OCI-M2 (cell line): Measurements from ENCODE around the gene NIPSNAP2.
"Not testable (repeated sequence)": the region's sequence is repeated elsewhere in the genome, so short reads cannot be mapped to it uniquely, and the experiment has no call there.

Experiments
- DNase-seq: peaks from one replicate; lab custom pipeline; 2025; ENCODE audit not compliant: unreplicated experiment; lab: John Stamatoyannopoulos, UW

The NIPSNAP2 gene

DNA sequence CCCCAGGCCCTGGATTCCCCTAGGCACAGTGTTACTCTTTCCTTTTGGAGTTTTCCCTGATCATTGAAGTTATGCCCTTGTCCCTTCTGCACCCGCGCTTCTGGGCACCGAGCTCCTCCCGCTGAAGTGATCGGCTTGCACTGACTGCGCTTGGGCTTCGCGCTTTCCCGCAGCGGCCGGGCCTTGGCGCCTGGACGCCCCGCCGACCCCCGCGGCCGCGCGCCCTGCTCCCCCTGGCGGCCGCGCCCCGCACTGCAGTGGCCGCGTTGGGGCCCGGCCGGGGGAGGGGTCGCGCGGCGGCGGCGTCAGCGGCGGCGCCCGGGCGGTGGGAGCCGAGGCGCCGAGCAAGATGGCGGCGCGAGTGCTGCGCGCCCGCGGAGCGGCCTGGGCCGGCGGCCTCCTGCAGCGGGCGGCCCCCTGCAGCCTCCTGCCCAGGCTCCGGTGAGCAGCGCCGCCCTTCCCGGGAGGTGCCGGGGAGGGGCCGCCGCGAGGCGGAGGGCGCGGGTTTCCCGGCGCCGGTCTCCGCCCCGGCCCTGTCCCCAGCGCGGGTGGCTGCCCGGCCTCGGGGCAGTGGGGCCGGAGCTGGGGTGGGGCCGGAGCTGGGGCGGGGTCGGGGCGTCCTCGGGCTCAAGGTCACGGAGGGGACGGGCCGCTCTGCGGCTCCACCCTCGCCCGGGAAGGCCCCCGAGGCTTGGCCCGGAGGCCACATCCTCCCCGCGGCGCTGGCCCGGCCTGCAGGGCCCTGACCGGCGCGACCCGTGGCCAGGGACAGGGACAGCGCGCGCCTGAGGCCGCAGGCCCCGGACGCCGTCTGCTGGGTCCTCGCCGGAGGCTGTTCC, at the start of gene NIPSNAP2:
Gene NIPSNAP2, plus strand, starts transcription at position 325 of the 839 bp plus-strand sequence. Its CDS starts 25 bp downstream, at position 350.
- no peak for DNase-seq

DNA sequence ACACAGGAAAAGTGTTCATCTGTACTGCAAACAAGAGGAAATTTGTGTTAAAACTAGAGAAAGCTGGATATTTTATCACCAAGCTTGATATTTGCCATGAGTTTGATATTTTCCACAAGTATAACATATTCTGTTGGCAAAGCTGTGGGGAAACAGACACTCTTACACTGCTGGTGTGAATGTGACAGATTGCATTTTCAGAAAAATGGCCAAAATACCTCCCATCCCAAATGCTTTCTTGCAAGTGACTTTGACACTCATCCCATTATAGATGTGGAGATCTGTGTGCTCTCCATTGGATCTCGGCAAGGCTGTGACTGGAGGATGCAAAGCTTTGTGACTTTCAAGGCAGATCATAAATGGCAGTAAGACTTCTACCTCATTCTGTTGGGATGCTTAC, 46.6 kb upstream of the NIPSNAP2 start:
- DNase-seq = no peak

DNA sequence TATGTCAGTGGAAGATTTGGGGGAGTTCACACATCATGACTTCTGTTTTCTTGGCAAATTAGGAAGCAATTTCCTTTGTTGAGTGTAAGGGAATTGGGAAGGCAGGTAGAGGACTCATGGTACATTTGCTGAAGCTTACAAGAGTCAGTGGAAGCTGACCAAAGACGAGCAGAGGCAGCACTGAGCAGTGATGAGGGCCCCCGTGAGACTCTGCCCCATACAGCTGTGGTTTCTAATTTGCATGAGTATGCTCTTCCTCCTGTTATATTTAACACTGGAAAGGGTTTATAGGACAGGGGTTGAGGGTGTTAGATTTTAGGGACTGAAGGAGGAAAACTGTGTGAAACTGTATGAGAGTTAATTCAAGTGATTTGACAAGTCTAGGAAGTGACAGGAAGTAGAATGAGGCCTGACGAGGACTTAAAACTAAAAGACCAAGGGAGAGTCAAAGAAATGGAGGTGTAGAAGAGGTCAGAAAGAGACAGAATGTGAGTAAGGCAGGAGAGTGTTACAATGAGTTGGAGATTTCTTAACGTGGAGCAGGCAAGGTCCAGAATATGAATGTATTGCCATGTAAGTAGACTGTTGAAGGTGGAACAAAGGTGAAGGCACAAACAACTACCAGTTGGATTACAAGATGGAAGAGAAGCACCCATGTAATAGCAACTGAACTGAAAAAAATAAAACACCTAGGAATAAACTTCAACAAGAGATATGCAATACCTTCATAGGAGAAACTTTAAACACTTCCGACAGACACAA, 36.2 kb upstream of the NIPSNAP2 start:
- no peak for DNase-seq

DNA sequence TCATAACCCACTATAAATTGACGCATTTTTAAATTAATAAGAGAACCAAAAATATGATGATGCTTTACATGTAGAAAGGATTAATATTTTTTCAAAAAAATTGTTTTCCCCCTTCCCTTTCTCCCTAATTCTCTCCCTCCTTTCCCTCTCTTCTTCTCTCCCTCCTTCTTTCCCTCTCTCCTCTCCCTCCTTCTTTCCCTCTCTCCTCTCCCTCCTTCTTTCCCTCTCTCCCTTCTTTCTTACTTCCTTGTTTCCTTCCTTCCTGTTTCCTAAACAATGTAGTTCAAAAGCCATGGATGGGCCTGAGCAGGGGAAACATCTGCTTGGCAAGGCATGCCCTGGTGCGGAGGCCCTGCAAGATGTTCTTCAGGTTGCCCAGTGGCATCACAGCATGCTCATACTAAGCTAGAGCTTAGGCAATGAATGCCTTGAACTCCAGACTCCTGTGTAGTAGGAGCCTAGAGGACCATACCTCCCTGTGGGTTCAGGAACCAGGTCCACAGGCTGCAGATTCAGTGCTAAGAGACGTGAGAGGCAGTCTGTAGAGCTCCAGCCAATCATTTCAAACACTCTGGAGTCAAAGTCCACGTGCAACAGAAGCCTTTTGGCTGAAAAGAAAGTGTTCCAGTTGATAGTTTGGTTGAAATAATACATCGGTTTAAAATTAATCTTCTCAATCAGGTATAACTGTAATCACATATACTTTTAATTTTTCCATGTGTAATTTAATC, 32.8 kb upstream of the NIPSNAP2 start:
- DNase-seq = no peak

DNA sequence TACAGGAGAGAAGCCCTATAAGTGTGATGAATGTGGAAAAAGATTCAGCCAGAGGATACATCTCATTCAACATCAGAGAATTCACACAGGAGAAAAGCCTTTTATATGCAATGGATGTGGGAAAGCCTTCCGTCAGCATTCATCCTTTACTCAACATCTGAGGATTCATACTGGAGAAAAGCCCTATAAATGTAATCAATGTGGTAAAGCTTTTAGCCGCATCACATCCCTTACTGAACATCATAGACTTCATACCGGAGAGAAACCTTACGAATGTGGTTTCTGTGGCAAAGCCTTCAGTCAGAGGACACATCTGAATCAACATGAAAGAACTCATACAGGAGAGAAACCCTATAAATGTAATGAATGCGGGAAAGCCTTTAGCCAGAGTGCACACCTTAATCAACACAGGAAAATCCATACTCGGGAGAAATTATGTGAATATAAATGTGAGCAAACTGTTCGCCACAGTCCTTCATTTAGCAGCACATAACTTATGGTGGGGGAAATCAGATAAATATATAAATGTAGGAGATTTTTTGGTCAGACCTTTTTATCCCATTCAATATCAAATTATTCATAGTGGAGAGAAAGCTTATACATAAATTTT, 24.8 kb upstream of the NIPSNAP2 start:
- DNase-seq = no peak

DNA sequence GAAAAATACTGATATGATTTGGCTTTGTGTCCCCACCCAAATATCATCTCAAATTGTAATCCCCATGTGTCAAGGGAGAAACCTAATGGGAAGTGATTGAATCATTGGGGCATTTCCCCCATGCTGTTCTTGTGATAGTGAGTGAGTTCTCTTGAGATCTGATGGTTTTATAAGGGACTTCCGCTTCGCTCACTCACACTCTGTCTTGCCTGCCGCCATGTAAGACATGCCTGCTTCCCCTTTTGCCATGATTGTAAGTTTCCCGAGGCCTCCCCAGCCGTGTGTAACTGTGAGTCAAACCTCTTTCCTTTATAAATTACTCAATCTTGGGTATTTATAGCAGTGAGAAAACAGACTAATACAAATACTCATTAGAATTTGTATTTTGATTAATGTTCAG, 17.8 kb upstream of the NIPSNAP2 start:
- DNase-seq = no peak

DNA sequence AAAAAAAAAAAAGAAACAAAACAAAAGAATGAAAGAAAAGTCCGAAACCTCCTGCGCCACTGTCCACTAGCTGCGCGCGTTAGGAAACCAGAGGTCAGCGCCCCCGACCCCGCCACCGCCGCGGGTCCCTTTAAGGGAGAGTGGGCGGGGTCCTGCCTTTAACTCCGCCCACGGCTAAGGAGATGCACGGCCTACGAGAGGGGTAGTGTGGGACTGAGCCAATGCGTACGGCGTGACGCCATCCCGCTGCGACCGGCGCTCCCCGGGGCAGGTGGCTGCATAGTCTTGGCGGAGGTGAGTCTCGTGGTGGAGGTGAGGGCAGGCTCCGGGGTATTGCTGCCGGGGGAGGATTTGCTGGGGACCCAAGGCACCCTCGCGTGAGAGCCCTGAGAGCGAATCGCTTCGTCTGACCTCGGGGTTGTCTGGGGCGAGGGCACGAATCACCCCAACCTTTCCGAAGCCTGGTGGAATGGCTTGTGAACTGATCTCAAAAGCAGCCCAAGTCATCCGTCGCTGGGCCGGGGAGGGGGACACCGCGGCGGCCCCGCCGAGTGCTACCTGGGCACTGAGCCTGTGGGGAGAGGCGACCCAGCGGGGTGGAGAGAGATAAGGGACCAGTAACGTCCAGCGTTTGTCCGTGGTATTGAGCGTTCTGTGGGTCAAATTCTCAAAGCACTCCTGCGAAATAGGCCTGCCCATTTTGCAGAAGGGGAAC, 12.6 kb upstream of the NIPSNAP2 start, which contains the start of gene MRPS17:
Gene MRPS17, plus strand, starts transcription at position 241 of the 715 bp plus-strand sequence. CDS start 1,319 bp downstream, outside the sequence.
- peak; percentile 18 for DNase-seq

DNA sequence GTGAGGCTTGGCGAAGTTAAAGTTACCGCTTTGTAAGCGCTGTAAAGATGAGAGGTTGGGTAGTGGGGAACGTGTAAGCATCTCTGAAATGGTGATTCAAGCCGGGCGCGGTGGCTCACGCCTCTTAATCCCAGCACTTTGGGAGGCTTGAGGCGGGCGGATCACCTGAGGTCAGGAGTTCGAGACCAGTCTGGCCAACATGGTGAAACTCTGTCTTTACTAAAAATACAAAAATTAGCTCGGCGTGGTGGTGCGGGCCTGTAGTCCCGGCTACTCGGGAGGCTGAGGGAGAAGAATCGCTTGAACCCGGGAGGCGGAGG, 12.1 kb upstream of the NIPSNAP2 start:
- DNase-seq = not testable (repeated sequence)

DNA sequence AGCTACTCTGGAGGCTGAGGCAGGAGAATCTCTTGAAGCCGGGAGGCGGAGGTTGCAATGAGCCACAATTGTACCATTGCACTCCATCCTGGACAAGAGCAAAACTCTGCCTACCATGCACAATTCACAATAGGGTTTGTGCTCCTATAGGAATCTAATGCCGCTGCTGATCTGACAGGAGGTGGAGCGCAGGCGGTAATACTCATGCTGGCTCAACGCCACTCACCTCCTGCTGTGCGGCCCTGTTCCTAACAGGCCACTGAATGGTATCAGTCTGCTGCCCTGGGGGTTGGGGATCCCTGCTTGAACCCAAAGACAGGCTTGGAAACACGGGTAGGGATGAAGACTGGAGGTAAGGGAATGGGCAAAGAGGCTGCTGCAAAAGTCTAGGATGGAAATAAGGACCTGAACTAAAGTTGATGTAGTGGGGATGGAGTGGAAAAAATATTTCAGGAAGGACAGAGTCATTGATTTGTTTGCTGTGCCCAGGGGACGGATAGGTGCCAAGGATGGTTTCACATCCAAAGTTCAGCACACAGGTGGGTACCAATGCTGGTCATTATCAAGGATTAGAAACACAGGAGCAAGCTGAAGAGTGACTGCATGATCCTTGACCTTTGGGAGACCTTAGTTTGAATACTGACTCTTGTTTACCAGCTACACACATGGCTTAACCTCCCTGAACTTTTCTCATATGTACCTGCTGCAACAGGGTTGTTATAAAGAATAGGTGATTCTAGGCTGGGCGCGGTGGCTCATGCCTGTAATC, 10.5 kb upstream of the NIPSNAP2 start:
- DNase-seq = no peak

DNA sequence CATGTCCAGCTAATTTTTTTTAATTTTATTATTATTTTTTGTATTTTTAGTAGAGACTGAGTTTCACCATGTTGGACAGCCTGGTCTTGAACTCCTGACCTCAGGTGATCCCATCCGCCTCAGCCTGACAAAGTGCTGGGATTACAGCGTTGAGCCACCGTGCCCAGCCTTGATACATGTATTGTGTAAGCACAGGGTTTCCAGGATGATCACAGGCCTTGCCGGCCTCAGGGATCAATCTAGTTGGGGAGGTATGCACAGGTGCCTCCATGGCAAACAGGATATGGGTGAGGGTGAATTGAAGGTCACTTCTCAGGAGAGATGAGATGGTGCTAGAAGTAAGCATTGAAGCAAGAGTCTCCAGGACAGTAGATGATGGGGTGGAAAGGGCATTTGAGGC, 7.2 kb upstream of the NIPSNAP2 start:
- DNase-seq = no peak

DNA sequence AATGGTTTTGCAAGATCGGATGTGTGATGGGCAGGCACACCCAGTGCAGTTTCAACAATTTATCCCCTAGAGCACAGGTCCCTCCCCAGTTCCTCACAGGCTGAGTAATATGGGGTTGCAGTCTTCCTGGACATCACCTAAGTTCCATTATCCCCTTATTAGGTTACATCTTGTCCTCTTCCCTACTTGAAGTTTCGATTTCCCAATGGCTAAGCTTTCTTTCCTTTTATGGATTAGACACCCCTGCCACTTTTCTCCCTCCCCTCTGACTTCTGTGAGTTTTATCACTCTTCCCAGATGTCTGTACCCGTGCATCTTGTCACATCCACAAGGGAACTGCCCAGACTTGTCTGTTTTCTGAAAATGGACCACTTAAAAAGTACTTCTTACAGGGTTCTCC, 2.4 kb upstream of the NIPSNAP2 start:
- DNase-seq = no peak

DNA sequence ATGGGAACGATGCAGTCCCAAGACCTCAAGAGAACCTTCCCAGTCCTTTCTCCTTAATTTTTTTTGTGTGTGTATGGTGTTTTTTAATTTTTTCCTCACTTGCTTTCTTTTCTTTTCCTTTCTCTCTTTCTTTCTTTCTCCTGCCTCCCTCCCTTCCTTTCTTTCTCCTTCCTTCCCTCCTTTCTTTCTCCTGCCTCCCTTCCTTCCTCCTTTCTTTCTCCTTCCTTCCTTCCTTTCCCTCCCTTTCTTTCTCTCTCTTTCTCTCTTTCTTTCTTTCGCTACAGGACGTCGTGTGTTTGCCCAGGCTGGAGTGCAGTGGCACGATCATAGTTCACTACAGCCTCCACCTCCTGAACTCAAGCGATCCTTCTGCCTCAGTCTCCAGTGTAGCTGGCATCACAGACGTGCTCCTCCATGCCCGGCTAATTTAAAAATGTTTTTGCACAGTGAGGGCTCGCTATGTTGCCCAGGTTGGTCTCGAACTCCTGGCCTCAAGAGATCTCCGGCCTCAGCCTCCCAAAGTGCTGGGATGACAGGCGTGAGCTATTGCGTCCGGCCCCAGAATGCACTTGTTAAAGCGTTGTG, 709 bp upstream of the NIPSNAP2 start:
- no peak for DNase-seq

DNA sequence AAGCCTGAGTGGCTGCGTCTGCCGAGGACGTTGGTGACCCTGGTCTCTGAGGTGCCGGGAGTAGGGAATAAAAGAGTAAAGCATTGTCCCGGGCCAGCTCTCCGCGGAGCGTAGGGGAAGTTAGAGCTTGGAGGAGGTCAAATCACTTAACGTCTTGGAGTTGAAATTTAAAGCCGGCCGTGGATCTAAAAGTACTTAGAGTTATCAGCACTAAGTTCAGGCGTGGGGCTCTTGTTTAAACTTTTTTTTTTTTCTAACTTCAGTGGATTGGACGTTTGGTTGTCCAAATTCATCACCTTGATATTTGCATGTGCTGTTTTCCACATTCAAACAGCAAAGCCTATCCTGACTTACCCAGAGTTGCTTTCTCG, 700 bp downstream of the NIPSNAP2 start:
- no peak for DNase-seq

DNA sequence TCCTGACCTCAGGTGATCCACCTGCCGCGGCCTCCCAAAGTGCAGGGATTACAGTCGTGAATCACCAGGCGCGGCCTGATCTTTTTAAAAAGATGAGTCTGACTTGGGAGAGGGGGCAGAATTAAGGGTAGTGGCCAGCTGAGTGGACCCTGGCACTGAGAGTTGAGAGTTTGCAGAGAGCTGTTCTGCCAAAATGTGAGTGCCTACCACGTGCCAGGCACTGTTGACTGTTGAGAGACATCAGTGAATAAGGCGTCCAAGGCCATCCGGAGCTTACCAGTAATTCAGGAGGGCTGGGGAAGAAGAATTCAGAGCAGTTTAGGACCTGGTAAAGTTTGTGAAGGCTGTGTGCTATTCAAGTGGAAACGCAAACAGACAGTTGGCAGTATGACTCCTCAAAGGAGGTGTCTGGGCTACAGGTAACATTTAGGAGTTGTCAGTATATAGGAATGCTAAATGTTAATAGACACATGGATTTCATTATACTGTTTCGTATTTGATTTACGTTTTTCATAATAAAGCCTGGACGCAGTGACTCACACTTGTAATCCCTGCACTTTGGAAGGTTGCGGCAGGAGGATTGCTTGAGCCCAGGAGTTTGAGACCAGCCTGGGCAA, 1.5 kb downstream of the NIPSNAP2 start:
- no peak for DNase-seq

DNA sequence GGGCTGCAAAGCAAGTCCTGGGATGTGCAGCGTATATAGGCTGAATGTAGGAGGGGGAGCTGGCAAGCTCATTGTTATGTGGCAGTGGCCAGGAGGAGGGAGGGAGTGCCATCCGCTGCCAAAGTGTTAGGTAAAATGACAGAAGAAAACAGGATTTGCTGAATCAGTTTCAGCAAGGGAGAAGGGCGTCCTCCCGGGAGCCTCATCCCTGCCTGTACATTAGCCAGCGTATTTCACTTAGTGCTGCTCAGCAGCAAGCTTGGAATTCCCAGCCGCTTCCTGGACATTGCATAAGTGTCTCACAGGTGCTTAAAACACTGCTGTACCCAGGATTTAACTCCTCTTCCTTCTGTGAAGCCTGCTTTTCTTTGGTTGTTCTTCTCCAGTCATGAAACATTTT, 2.5 kb downstream of the NIPSNAP2 start:
- no peak for DNase-seq

DNA sequence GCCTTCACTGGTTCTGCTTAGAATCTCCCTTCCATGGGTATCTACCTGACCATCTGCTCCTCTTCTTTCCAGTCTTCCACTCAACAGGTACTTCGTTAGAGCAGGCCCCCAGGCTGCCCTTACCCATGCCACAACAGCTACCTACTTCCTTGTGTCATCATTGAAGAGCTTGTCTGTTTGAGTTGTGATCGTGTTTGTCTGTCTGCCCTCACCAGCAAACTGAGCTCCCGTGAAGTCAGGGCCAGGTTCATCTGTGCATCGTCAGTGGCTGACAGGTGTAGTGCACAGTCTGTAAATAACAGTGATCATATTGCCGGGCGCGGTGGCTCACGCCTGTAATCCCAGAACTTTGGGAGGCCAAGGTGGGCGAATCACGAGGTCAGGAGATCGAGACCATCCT, 5.0 kb downstream of the NIPSNAP2 start:
- DNase-seq = no peak

DNA sequence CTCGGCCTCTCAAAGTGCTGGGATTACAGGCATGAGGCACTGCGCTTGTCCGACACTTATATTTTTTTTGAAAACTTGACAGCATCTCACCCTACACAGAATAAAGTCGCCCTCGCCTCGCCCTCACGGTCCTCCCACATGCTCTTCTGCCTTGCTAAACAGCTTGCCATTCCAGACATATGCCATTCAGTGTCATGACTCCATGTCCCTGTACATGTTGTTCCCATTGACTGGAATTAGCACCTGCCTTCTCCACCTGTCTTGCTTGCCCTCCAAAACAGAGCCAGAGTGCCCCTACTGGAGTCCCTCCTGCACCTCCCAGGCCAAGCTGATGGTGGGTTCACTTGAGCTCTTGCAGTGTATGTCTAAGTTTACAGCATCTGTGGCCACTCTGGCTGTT, 6.2 kb downstream of the NIPSNAP2 start:
- DNase-seq = no peak

DNA sequence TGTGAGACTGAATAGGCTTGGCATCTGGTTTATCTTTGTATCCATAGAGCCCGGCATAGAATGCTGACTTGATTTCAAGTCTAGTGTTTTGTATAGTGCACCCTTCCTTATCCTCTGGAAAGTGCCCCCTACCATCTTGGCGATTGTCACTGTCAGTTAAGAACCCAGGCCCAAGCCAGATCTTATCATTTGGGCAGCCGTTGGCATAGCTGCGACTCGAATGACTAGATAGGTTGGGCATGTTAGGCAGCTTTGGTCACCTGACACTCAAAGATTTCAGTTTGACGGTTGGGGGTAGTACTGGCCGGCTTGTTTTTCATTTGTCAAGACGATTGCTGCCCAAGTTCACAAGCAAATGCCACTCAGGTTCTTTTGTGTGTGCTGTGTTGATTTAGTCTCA, 6.6 kb downstream of the NIPSNAP2 start:
- no peak for DNase-seq

DNA sequence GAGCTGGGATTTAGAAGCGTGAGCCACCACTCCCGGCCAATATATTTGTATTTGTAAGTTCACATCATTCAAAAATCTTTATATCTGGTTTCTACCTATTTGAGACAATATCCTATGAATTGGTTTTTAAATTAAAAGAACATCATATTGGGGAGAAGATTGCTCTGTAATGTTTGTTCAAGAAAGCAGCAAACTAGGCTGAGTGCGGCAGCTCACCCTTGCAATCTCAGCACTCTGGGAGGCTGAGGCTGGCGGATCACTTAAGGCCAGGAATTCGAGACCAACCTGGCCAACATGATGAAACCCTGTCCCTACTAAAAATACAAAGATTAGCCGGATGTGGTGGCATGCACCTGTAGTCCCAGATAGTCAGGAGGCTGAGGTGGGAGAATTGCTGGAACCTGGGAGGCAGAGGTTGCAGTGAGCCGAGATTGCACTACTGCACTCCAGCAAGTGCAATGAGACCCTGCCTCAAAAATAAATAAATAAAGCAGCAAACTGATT, 9.4 kb downstream of the NIPSNAP2 start:
- no peak for DNase-seq
